Measurements from ENCODE around the gene TTC22.

The TTC22 gene

DNA sequence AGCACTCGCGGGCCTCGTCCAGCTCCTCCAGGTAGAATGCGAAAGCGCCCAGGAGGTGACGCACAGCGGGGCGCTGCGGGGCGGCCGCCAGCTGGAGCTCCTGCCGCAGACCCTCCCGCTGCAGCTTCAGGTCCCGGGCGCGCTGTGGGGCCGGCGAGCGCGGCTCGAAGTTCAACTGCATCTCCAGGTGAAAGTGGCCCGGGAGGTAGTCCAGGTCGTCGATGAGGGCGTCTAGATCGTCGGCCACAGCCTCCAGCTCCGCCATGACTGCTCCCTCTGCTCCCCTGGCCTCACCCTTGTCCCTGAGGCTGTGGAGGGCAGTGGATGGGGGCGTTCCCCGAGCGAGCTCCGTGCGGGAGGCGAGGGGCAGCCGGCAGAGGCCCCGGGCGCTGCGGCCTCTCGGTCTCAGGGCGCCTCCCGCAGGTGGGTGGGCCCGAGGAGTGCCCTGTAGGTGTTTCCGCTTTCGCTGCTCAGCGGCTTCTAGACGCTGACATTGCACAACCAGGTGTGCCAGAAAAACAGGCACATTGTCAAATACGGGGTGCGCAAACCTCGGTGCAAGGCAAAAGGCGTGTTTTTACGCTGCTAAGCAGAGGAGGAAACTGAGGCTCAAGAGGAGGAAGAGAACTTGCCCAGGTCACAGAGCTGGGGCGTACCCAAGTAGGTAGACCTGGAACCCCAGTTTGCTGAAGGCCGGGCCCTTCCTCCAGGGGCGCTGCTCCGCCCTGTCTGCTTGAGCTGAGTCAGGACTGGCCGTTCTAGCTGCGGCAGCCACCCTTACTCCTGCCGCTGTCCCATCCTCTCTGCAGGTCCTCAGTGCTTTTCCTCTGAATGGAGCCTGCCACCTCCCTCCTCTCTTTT is at the start of gene TTC22:
TTC22 (minus strand) TSS at position 425 of the 861 bp plus-strand sequence; CDS start at position 265, 160 bp downstream.
- H3K9ac ChIP-seq (ENCODE audit: low read length), result peak within 1 kb of the TSS; percentile 48; the same call in 1 of the 2 replicates
- peaks cover 15% of the 10 kb centered on the region for H3K4me1 ChIP-seq (ENCODE audit: insufficient read depth, low read length, severe bottlenecking)
- H3K9me3 ChIP-seq (ENCODE audit: low read length), result no peaks in the 10 kb centered on the region
- H2AFZ ChIP-seq (ENCODE audit: low read length), result peak within 1 kb of the TSS; percentile 58; the same call in 1 of the 2 replicates
- H4K20me1 ChIP-seq (ENCODE audit: insufficient read depth, low read length), result no peaks in the 10 kb centered on the region
- peaks cover 5% of the 10 kb centered on the region; the same call in 1 of the 2 replicates for H3K27me3 ChIP-seq (ENCODE audit: insufficient read depth, low read length)
- peak within 1 kb of the TSS; percentile 83 for H3K4me2 ChIP-seq (ENCODE audit: low read length)
- no peaks in the 10 kb centered on the region for H3F3A ChIP-seq (ENCODE audit: insufficient read depth, low read length)
- H3K9me2 ChIP-seq (ENCODE audit: low read depth, low read length), result no peaks in the 10 kb centered on the region
- no peak within 1 kb of the TSS for H3K27ac ChIP-seq (ENCODE audit: low read depth, low read length, poor library complexity, severe bottlenecking)
- H3K79me2 ChIP-seq (ENCODE audit: insufficient read depth, low read length), result no peaks in the 10 kb centered on the region
- no peaks in the 10 kb centered on the region for H3K36me3 ChIP-seq (ENCODE audit: insufficient read depth, low read length)
- TF ChIP-seq EZH2 (IDR thresholded peaks at IDR 0.05; ENCODE audit: borderline replicate concordance, low read length), result no peak
- TF ChIP-seq, protein P1, sequence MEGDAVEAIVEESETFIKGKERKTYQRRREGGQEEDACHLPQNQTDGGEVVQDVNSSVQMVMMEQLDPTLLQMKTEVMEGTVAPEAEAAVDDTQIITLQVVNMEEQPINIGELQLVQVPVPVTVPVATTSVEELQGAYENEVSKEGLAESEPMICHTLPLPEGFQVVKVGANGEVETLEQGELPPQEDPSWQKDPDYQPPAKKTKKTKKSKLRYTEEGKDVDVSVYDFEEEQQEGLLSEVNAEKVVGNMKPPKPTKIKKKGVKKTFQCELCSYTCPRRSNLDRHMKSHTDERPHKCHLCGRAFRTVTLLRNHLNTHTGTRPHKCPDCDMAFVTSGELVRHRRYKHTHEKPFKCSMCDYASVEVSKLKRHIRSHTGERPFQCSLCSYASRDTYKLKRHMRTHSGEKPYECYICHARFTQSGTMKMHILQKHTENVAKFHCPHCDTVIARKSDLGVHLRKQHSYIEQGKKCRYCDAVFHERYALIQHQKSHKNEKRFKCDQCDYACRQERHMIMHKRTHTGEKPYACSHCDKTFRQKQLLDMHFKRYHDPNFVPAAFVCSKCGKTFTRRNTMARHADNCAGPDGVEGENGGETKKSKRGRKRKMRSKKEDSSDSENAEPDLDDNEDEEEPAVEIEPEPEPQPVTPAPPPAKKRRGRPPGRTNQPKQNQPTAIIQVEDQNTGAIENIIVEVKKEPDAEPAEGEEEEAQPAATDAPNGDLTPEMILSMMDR (IDR thresholded peaks at IDR 0.05; ENCODE audit: low read length), result peak; percentile 68
- peak within 1 kb of the TSS; percentile 59 for H3K4me3 ChIP-seq (ENCODE audit: low read depth, low read length, poor library complexity, severe bottlenecking)

DNA sequence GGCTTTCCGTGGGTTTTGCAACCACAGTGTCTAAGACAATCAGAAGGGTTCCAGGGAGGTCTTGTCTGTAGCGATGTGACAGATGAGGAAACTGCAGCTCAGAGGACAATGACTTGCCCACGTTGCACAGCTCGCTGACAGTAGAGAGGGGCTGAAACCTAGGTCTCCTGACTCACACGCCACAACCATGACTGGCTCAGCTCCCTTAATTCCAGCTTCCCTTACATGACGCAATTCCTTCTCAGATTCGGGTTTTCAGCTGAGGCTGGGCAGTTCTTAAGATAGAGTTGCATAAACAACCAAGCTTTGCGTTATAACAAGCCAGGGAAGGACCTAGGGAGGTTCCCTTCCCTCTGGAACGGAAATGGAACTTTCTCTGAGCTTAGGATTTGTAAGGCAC is 49.6 kb upstream of the TTC22 start:
- no peaks in the 10 kb centered on the region for H3F3A ChIP-seq (ENCODE audit: insufficient read depth, low read length)
- H3K9ac ChIP-seq (ENCODE audit: low read length), result no peak overlapping the region
- H3K79me2 ChIP-seq (ENCODE audit: insufficient read depth, low read length), result no peaks in the 10 kb centered on the region
- H3K9me3 ChIP-seq (ENCODE audit: low read length), result no peaks in the 10 kb centered on the region
- TF ChIP-seq, protein P1 (IDR thresholded peaks at IDR 0.05; ENCODE audit: low read length), result no peak
- TF ChIP-seq EZH2 (IDR thresholded peaks at IDR 0.05; ENCODE audit: borderline replicate concordance, low read length), result no peak
- H4K20me1 ChIP-seq (ENCODE audit: insufficient read depth, low read length), result no peaks in the 10 kb centered on the region
- no peaks in the 10 kb centered on the region for H3K27me3 ChIP-seq (ENCODE audit: insufficient read depth, low read length)
- no peaks in the 10 kb centered on the region for H3K9me2 ChIP-seq (ENCODE audit: low read depth, low read length)
- no peak overlapping the region for H3K4me3 ChIP-seq (ENCODE audit: low read depth, low read length, poor library complexity, severe bottlenecking)
- H3K27ac ChIP-seq (ENCODE audit: low read depth, low read length, poor library complexity, severe bottlenecking), result no peak overlapping the region
- H2AFZ ChIP-seq (ENCODE audit: low read length), result no peak overlapping the region
- H3K36me3 ChIP-seq (ENCODE audit: insufficient read depth, low read length), result peaks cover 87% of the 10 kb centered on the region
- H3K4me1 ChIP-seq (ENCODE audit: insufficient read depth, low read length, severe bottlenecking), result no peaks in the 10 kb centered on the region
- H3K4me2 ChIP-seq (ENCODE audit: low read length), result no peak overlapping the region

DNA sequence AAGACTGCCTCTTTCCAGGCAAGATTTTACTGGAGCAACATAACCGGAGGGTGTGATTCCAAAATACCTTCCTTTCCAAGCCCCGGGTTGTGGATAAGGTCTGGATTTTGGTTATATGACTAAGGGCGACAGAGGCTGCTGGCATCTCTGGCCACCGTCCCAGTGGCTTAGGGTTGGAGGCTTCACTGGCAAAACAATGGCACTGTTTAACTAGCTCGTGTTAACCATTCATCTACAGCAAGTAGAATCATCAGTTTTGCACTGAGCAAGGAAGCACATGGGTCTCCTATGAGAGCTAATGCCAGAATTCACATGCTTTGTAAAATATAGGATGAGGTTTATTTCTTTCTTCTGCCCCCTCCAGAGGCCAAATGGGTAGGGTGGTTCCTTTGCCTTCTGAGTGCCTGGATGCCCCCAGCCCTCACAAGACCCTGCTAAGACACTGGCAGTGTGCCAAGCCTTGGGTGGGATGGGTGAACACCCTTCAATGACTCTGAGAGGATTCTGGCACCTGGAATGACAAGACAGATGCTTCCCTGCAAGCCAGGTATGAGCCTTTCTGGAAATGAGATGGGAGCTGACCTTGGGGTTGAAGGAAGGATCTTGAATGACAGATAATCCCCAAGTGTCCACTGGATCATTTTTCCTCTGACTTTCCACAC is 49.1 kb upstream of the TTC22 start:
- Histone ChIP-seq H3K4me2 (ENCODE audit: low read length) (no peak overlapping the region), H3K36me3 (ENCODE audit: insufficient read depth, low read length) (peaks cover 81% of the 10 kb centered on the region), H4K20me1 (ENCODE audit: insufficient read depth, low read length) (no peaks in the 10 kb centered on the region)

More for the DNA sequence above, 49.1 kb upstream of the TTC22 start:
- no peak overlapping the region for H2AFZ ChIP-seq (ENCODE audit: low read length)
- no peaks in the 10 kb centered on the region for H3K27me3 ChIP-seq (ENCODE audit: insufficient read depth, low read length)
- no peak overlapping the region for H3K27ac ChIP-seq (ENCODE audit: low read depth, low read length, poor library complexity, severe bottlenecking)
- no peaks in the 10 kb centered on the region for H3K9me2 ChIP-seq (ENCODE audit: low read depth, low read length)
- no peaks in the 10 kb centered on the region for H3K4me1 ChIP-seq (ENCODE audit: insufficient read depth, low read length, severe bottlenecking)
- H3F3A ChIP-seq (ENCODE audit: insufficient read depth, low read length), result no peaks in the 10 kb centered on the region
- no peaks in the 10 kb centered on the region for H3K79me2 ChIP-seq (ENCODE audit: insufficient read depth, low read length)
- TF ChIP-seq EZH2 (IDR thresholded peaks at IDR 0.05; ENCODE audit: borderline replicate concordance, low read length), result no peak
- TF ChIP-seq, protein P1 (IDR thresholded peaks at IDR 0.05; ENCODE audit: low read length), result no peak
- no peaks in the 10 kb centered on the region for H3K9me3 ChIP-seq (ENCODE audit: low read length)
- H3K4me3 ChIP-seq (ENCODE audit: low read depth, low read length, poor library complexity, severe bottlenecking), result no peak overlapping the region
- no peak overlapping the region for H3K9ac ChIP-seq (ENCODE audit: low read length)
